ENCODE data around the gene DNAJA4.

DNAJA4 gene

DNA sequence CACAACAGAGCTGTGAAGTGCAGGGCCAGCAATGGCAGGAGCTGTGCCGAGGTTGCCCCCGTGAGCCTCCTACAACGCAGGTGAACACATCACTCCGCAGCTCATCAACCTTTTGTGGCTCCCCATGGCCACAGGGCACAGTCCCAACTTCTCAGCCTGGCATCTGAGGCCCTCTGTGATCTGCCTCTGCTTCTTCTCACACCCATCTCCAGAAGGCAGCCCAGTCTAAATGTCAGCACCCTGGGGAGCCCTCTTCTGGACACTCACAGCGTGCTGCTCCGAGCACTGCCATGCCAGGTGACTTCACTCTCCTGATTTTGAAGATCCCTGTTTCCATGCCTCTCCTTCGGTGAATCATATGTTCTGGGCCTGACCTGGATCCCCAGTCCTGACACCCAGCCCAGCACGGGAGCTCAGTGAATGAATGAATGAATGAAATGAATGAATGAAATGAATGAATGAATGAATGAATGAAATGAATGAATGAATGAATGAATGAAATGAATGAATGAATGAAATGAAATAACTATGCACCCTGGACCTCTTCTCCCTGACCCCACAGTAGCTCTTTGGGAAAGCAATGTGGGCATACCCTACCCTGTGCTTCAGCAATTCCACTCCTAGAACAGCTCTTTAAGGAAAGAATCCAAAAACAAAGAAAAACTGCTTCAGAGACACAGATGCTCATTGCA lies 52.9 kb downstream of the DNAJA4 start:
- DNase-seq, result no peak

- DNase-seq, result no peak
Measured at GRCh38 chr15:78319588-78319987, 55.2 kb downstream of the DNAJA4 start.

DNA sequence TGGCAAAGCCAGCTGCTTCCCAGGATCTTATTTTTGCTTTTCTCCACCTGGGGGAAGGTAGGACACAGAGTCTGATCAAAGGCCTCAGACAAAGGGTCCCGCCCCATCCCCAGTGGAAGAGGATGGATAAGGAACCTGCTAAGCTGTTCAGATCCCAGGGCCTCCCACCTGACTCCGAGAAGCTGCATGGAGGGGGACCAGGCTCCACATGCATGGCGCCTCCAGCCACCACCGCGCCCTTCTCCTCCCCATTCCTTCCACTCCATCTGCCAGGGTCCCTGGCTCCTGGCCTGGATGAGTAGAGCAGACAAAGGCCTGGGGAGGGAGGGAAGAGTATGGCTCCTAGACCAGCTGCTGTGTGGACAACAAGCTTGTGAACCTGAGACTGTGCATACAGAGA lies 55.8 kb downstream of the DNAJA4 start:
- no peak for DNase-seq

- DNase-seq, result no peak
Measured at GRCh38 chr15:78321041-78321570, 56.7 kb downstream of the DNAJA4 start.

DNA sequence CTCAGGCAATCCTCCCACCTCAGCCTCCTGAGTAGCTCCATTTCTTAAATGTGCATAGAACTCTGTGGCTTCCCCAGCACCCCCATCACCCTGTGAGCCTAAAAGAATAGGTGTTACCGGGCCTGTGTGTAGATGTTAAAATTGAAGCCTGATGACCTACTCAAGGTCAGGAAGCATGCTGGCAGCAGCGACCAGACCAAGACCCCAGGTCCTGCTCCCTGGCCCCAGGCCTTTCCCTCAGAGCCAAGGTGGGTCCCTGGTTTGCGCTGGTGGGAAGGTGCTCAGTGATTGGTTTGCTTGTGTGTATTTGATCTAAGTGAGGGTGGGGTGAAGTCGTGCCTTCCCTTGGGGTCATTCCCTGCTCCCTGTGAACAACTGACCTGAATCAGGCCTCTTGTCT lies 57.4 kb downstream of the DNAJA4 start:
- no peak for DNase-seq

DNA sequence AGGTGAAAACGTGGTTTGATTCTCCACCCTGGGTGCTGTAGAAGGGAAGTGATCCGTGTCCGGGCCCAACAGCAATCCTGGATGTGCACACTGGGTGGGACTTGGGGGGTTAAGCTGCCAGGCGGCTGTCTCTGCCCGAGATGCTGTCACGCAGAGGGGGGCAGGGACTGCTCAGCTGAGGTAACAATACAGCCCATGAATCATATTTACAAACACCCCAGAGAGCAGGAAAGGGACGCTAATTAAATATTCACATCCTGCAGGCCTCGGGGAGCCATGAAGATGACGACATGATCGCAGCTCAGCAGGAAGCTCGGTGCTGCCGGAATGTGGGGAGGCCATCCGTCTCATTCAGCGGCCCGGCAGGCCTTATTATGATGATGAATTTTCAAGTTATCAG lies 57.9 kb downstream of the DNAJA4 start:
- DNase-seq, result no peak

DNA sequence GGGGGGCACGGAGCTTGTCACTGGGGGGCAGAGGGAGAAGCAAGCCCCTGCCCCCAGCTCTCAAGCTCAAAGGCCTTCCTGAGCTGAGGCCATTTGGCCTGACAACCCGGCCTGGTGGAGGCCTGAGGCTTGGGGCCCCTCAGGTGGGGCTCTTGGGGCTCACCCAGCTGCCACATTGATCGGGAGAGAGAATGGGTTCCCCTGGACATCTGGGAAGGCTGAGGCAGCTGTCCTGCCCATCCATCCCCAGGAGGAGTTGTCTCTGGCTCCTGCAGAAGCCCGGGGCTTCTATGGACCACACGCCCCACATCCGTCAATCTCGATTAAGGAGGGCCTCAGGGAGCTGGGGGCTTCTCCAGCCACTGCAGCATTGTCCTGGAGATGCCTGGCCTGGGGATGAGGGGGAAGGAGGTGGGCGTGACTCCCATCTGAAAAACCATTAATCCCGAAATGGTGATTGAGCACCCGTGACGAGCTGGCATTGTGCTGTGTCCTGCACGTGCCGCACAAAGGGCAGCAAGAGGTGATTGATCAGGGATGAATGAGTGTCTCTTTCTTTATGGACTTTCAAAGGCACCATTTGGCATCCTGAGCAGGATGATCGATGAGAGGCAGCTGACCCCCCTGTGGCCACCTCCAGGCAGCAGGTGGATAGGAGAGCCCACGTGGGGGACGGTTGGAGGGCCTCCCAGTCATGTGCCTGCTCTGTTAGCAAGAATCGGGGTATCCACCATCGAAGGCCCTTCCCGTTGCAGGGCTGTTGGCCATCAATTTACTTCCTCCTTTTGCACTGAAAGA lies 58.6 kb downstream of the DNAJA4 start:
- no peak for DNase-seq

- no peak for DNase-seq
Measured at GRCh38 chr15:78323693-78324092, 59.3 kb downstream of the DNAJA4 start.

DNA sequence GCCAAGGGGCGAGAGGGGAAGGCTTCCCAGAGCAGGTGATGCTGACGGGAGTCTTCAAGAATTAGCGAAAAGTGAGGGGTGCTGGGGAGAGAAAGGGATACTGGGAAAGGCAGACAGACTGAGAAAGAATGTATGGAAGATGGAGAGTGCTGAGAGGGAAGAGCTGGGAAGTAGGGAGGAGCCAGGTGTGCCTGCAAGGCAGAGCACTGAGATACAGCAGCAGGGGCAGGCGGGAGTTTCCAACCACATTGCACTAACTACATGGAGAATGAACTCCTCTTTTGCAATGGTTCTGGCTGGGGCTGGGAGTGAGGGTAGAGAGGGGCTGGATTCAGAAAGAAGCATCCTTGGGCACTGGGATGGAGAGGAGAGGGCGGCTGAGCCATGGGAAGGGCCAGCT lies 59.8 kb downstream of the DNAJA4 start:
- no peak for DNase-seq

DNA sequence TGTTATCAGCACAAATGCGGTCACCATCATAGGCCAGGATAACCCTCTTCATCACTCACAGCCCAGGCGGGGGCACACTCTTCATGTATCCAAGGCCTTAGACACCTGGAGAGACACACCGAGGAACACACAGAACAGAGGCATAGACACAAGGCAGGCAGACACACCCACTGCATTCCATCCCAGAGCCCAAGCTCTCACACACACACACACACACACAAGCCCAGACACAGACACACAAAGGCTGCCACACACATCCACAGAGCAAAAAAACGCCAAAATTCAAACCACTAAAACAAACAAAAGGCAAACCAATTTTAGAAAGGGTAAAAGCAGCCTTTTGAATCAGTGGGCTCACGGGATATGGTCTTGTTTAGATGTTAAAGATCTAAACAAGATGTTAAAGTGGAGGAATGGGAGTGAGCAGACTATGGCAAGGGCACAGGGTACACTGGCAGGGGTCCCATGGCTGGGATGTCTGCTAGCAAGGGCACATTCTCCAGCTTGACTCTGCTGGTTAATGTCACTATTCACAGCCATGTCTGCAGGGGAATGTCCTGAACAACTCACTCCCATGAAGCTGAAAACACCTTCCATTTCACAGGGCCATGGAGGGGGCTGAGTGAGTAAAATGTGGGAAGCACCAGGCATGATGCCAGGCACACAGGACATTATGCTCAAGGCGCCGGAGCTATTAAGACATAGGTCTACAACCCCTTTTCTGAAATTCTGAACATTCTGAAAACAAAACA lies 60.9 kb downstream of the DNAJA4 start:
- no peak for DNase-seq

DNA sequence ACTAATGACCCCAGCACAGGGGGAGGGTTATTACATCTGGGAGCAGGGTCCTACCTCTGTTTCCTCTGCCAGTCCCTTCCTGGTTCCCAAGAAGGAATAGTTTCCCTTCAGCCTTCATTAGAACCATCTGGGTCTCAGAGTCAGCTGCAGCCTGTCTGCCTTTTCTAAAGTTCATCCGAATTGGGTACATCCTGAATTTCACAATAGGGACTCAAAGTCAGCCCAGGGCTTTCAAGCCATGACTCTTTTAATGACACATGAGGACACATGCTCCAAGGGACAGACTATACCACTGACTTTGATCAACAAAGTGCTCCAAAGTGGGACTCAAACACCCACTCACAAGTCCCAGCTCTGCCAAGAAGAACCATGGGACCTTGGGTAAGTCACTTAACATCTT lies 63.1 kb downstream of the DNAJA4 start:
- no peak for DNase-seq

- DNase-seq, result no peak
Measured at GRCh38 chr15:78329625-78330024, 65.3 kb downstream of the DNAJA4 start.

Data from cerebellar nuclear complex (tissue), 1 donor.